Measurements from ENCODE around the gene MDP1. TPM values are rescaled to one million over a fixed set of nuclear protein-coding genes. Genes with fewer than 3 reads are reported as not detected.
"Not testable (repeated sequence)": the region's sequence is repeated elsewhere in the genome, so short reads cannot be mapped to it uniquely, and the experiment has no call there.

The MDP1 gene
- total RNA-seq, 2 experiments from 2014 or later = 11.4 to 16.9 TPM

DNA sequence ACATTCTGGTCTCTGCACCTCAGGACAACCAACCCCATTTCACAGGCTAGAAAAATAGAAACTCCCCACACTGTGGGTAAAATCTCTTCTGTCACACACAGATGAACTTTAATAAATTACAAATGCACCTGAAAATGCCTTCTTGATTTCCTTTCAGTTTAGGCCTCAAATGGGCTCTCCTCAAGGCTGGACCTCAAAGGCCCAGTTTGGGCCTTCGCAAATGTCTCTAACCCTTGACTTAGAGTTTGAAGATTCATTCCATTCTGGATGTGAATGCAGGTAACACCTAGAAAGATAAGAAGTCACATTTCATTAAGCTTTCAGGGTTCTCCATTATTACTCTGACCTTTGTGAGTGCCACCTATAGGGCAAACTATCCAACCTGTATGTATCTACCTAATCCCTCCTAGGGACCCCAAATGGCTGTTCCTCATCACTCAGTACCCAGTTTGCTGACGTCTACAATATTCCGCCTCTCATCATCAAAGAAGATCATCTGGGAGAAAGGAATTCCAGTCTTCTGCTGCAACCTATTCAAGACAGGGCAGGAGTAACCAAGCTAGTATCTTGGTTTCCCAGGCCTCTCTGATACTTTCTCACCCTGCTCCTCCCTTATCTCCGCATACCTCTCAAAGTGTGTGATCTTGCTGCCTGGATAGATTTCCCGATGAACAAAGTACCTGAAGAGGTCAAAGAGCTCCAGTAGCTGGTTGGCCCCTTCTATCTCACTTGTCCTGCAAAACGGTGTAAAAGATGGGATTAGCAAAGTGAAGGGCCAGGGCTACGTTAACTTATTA is 1.8 kb downstream of the MDP1 start:
- Mint-ChIP-seq H3K36me3 (peaks cover 35% of the 10 kb centered on the region), H3K4me3 (peak overlapping the region; percentile 99), H3K4me1 (peaks cover 49% of the 10 kb centered on the region), H3K9me3 (ENCODE audit: low read depth) (no peaks in the 10 kb centered on the region), H3K27ac (peak overlapping the region; percentile 99), H3K27me3 (no peaks in the 10 kb centered on the region)
- CTCF ChIA-PET = interaction anchor here (0.5 to 5.8 kb wide), 22 partner anchors 10 to 217 kb away, joined by 3 to 48 read pairs (median 6); partner anchors contain the start of genes CIDEB, DHRS1, IPO4 and IRF9
- no peak for DNase-seq
- no peak for ATAC-seq

- Mint-ChIP-seq H3K27me3 (no peaks in the 10 kb centered on the region), H3K4me1 (peaks cover 49% of the 10 kb centered on the region), H3K27ac (peak within 1 kb of the TSS; percentile 99), H3K36me3 (peaks cover 39% of the 10 kb centered on the region), H3K4me3 (peak within 1 kb of the TSS; percentile 99), H3K9me3 (ENCODE audit: low read depth) (no peaks in the 10 kb centered on the region)
- ATAC-seq (peak; percentile 85), DNase-seq (peak; percentile 99)
- CTCF ChIA-PET = interaction anchor here (0.5 to 5.8 kb wide), 16 partner anchors 11 to 218 kb away, joined by 3 to 48 read pairs (median 6); partner anchors contain the start of genes CIDEB, DHRS1, IPO4 and IRF9
Measured at GRCh38 chr14:24212924-24213865, 2.7 kb downstream of the MDP1 start, which contains the start of gene CHMP4A. Gene CHMP4A, minus strand, starts transcription at chr14:24213488. Its CDS starts 49 bp downstream, at chr14:24213439.

- Mint-ChIP-seq H3K27me3 (no peaks in the 10 kb centered on the region), H3K4me3 (peak overlapping the region; percentile 99), H3K27ac (peak overlapping the region; percentile 99), H3K4me1 (peaks cover 47% of the 10 kb centered on the region), H3K9me3 (ENCODE audit: low read depth) (no peaks in the 10 kb centered on the region), H3K36me3 (peaks cover 51% of the 10 kb centered on the region)
- no peak for ATAC-seq
- CTCF ChIA-PET = interaction anchor here (1.0 to 5.8 kb wide), 3 partner anchors 8 to 87 kb away, joined by 4 to 41 read pairs (median 17); partner anchors contain the start of genes DHRS1, IRF9 and NOP9
- DNase-seq = no peak
Measured at GRCh38 chr14:24211311-24211710, 4.6 kb downstream of the MDP1 start.

DNA sequence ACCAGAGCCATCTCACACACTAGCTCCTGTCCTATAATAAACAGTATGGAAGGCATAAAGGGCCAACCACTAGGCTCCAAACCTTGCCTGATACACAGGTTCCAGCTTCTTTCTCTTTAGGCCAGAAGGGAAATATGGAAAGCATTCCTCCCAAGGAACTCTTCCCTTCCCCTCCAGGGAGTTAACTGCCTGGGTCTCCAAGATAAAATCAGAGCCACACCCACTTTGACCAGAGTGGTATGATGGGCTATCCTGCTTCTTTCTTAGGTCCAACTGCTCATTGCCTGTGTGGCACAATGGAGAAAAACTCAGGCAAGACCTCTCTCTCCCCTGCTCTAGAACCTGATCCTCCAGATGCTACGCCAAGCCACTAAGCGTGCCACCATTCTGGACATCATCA is 8.2 kb downstream of the MDP1 start:
- H3K4me3 Mint-ChIP-seq = no peak overlapping the region

GRCh38 chr14:24207104-24207551 is 8.7 kb downstream of the MDP1 start:
- CTCF ChIA-PET = interaction anchor here (1.1 kb wide), 1 partner anchor 65 kb away, joined by 3 read pairs; the partner anchor contains the start of gene RABGGTA
- Mint-ChIP-seq H3K36me3 (peaks cover 75% of the 10 kb centered on the region), H3K9me3 (ENCODE audit: low read depth) (peaks cover 5% of the 10 kb centered on the region), H3K4me1 (peaks cover 19% of the 10 kb centered on the region), H3K27me3 (no peaks in the 10 kb centered on the region), H3K27ac (no peak overlapping the region), H3K4me3 (no peak overlapping the region)
- ATAC-seq (no peak), DNase-seq (no peak)

More for the DNA sequence above, 8.2 kb downstream of the MDP1 start:
- no peak overlapping the region for H3K27ac Mint-ChIP-seq
- peaks cover 70% of the 10 kb centered on the region for H3K36me3 Mint-ChIP-seq
- H3K4me1 Mint-ChIP-seq = peaks cover 22% of the 10 kb centered on the region
- H3K27me3 Mint-ChIP-seq = no peaks in the 10 kb centered on the region
- DNase-seq = no peak
- CTCF ChIA-PET = interaction anchor here (1.1 kb wide), 1 partner anchor 64 kb away, joined by 3 read pairs; the partner anchor contains the start of gene RABGGTA
- H3K9me3 Mint-ChIP-seq (ENCODE audit: low read depth) = peaks cover 4% of the 10 kb centered on the region
- no peak for ATAC-seq

- DNase-seq (no peak), ATAC-seq (no peak)
- Mint-ChIP-seq H3K9me3 (ENCODE audit: low read depth) (peaks cover 7% of the 10 kb centered on the region), H3K4me1 (peaks cover 14% of the 10 kb centered on the region), H3K4me3 (no peak overlapping the region), H3K27ac (no peak overlapping the region), H3K36me3 (peaks cover 77% of the 10 kb centered on the region), H3K27me3 (no peaks in the 10 kb centered on the region)
- CTCF ChIA-PET = interaction anchor here (0.8 to 1.1 kb wide), 2 partner anchors 10 to 65 kb away, joined by 3 read pairs; partner anchors contain the start of genes MDP1 and RABGGTA
Measured at GRCh38 chr14:24206260-24207103, 9.4 kb downstream of the MDP1 start.

- CTCF ChIA-PET = no interaction called here
- Mint-ChIP-seq H3K4me1 (peaks cover 11% of the 10 kb centered on the region), H3K27me3 (no peaks in the 10 kb centered on the region), H3K36me3 (peaks cover 77% of the 10 kb centered on the region), H3K9me3 (ENCODE audit: low read depth) (peaks cover 10% of the 10 kb centered on the region), H3K4me3 (no peak overlapping the region), H3K27ac (no peak overlapping the region)
- ATAC-seq = no peak
- no peak for DNase-seq
Measured at GRCh38 chr14:24204163-24205146, 11.4 kb downstream of the MDP1 start.

DNA sequence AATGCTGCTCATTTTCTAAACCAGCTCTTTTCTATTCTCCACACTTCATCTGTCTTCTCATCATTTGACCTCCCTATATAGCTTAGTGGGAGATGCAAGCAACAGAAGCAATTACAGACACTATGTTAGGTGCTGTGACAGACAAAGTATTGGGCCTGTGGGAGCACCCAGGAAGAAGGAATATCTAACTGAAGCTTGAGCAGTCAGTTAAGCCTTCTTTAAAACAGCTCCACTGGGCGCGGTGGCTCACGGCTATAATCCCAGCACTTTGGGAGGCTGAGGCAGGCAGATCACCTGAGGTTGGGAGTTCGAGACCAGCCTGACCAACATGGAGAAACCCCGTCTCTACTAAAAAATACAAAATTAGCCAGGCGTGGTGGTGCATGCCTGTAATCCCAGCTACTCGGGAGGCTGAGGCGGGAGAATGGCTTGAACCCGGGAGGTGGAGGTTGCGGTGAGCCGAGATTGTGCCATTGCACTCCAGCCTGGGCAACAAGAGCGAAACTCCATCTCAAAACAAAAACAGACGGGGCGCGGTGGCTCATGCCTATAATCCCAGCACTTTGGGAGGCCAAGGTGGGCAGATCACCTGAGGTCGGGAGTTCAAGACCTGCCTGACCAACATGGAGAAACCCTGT is 12.5 kb downstream of the MDP1 start:
- CTCF ChIA-PET = interaction anchor here (0.9 kb wide), 2 partner anchors 9 to 107 kb away, joined by 3 to 4 read pairs; no protein-coding TSS in a partner anchor
- H3K4me3 Mint-ChIP-seq, H3K27ac Mint-ChIP-seq, DNase-seq, H3K27me3 Mint-ChIP-seq, ATAC-seq: not testable (repeated sequence)
- Mint-ChIP-seq H3K36me3 (peaks cover 80% of the 10 kb centered on the region), H3K4me1 (peaks cover 20% of the 10 kb centered on the region), H3K9me3 (ENCODE audit: low read depth) (peaks cover 11% of the 10 kb centered on the region)

- not testable (repeated sequence) for H3K27ac Mint-ChIP-seq, H3K4me3 Mint-ChIP-seq, ATAC-seq, H3K27me3 Mint-ChIP-seq, DNase-seq
- Mint-ChIP-seq H3K9me3 (ENCODE audit: low read depth) (peaks cover 11% of the 10 kb centered on the region), H3K36me3 (peaks cover 76% of the 10 kb centered on the region), H3K4me1 (peaks cover 23% of the 10 kb centered on the region)
- CTCF ChIA-PET = interaction anchor here (0.9 kb wide), 2 partner anchors 9 to 108 kb away, joined by 3 to 4 read pairs; no protein-coding TSS in a partner anchor
Measured at GRCh38 chr14:24202538-24202937, 13.3 kb downstream of the MDP1 start.

GRCh38 chr14:24198814-24199524 is 16.9 kb downstream of the MDP1 start:
- DNase-seq (no peak), ATAC-seq (no peak)
- CTCF ChIA-PET = interaction anchor here (1.0 kb wide), 1 partner anchor 43 kb away, joined by 3 read pairs; the partner anchor contains the start of gene TINF2
- Mint-ChIP-seq H3K36me3 (peaks cover 52% of the 10 kb centered on the region), H3K4me3 (no peak overlapping the region), H3K9me3 (ENCODE audit: low read depth) (peaks cover 11% of the 10 kb centered on the region), H3K27ac (no peak overlapping the region), H3K27me3 (no peaks in the 10 kb centered on the region), H3K4me1 (peaks cover 37% of the 10 kb centered on the region)

All from activated CD8-positive, alpha-beta memory T cell treated with anti-CD3 and anti-CD28 coated beads, Interleukin-2, amount 10 ng/mL, durations not matched to agents 7 days and 5 days (primary cell).